SK-N-SH treated with all-trans-retinoic acid at 6 μM for 48 hours (cell line): ENCODE measurements around the gene TIAM1.

ENCODE experiments used
- ATAC-seq: fragments of 200-7000 bp; cut with Tn5 transposase; 3 replicates; pipeline ENCODE4 v1.9.1; 2020; ENCODE audit warnings: mild to moderate bottlenecking, moderate library complexity
- ARNTL ChIP-seq: fragments of 450-650 bp; formaldehyde crosslinking; IDR thresholded peaks from 2 replicates; pipeline ENCODE4 v1.5.0; 2020; ENCODE audit warnings: low read depth, mild to moderate bottlenecking, moderate library complexity, borderline replicate concordance
- BACH2 ChIP-seq: fragments of 250-450 bp; sonication (Bioruptor Pico); IDR thresholded peaks from 2 replicates; pipeline ENCODE4 v1.9.0; 2021; ENCODE audit warnings: mild to moderate bottlenecking, borderline replicate concordance
- CREB5 ChIP-seq: fragments of 250-450 bp; sonication (Bioruptor Pico); IDR thresholded peaks from 2 replicates; pipeline ENCODE4 v1.5.1; 2020; ENCODE audit warnings: low read depth, mild to moderate bottlenecking, moderate library complexity
- CSDC2 ChIP-seq: fragments of 250-450 bp; sonication (Bioruptor Pico); IDR thresholded peaks from 2 replicates; pipeline ENCODE4 v1.5.0; 2020; ENCODE audit warnings: mild to moderate bottlenecking, moderate library complexity
- ESRRG ChIP-seq: fragments of 250-450 bp; sonication (Bioruptor Pico); IDR thresholded peaks from 2 replicates; pipeline ENCODE4 v1.6.1; 2021; ENCODE audit warnings: mild to moderate bottlenecking
- GLIS3 ChIP-seq: fragments of 250-450 bp; sonication (Bioruptor Pico); IDR thresholded peaks from 2 replicates; pipeline ENCODE4 v1.5.0; 2020; ENCODE audit warnings: mild to moderate bottlenecking, moderate library complexity
- ISL1 ChIP-seq: fragments of 250-450 bp; sonication (Bioruptor Pico); IDR thresholded peaks from 2 replicates; pipeline ENCODE4 v2.1.2; 2022; ENCODE audit warnings: mild to moderate bottlenecking, moderate library complexity
- OSR1 ChIP-seq: fragments of 250-450 bp; sonication (Bioruptor Pico); IDR thresholded peaks from 2 replicates; pipeline ENCODE4 v1.8.0; 2022; ENCODE audit warnings: moderate library complexity, mild to moderate bottlenecking, inconsistent platforms
- PATZ1 ChIP-seq: fragments of 250-450 bp; sonication (Bioruptor Pico); IDR thresholded peaks from 2 replicates; pipeline ENCODE4 v1.8.0; 2020; ENCODE audit warnings: mild to moderate bottlenecking, moderate library complexity, borderline replicate concordance
- POU6F1 ChIP-seq: fragments of 250-450 bp; sonication (Bioruptor Pico); IDR thresholded peaks from 2 replicates; pipeline ENCODE4 v1.8.0; 2021; ENCODE audit warnings: low read depth, mild to moderate bottlenecking, moderate library complexity, borderline replicate concordance
- PPARA ChIP-seq: fragments of 250-450 bp; sonication (Bioruptor Pico); IDR thresholded peaks from 2 replicates; pipeline ENCODE4 v1.5.0; 2020; ENCODE audit warnings: mild to moderate bottlenecking, borderline replicate concordance
- RARB ChIP-seq: fragments of 250-450 bp; sonication (Bioruptor Pico); IDR thresholded peaks from 2 replicates; pipeline ENCODE4 v1.8.0; 2021; ENCODE audit warnings: mild to moderate bottlenecking, moderate library complexity
- SNAI2 ChIP-seq: fragments of 250-450 bp; sonication (Bioruptor Pico); IDR thresholded peaks from 2 replicates; pipeline ENCODE4 v1.5.0; 2020; ENCODE audit warnings: mild to moderate bottlenecking, moderate library complexity
- TCF4 ChIP-seq: fragments of 250-450 bp; sonication (Bioruptor Pico); IDR thresholded peaks from 2 replicates; pipeline ENCODE4 v1.8.0; 2021; ENCODE audit warnings: mild to moderate bottlenecking, moderate library complexity, borderline replicate concordance
- TOX ChIP-seq: fragments of 250-450 bp; sonication (Bioruptor Pico); IDR thresholded peaks from 2 replicates; pipeline ENCODE4 v1.8.0; 2021; ENCODE audit warnings: mild to moderate bottlenecking, moderate library complexity, borderline replicate concordance
- TSHZ2 ChIP-seq: fragments of 250-450 bp; sonication (Bioruptor Pico); IDR thresholded peaks from 2 replicates; pipeline ENCODE4 v1.5.0; 2020; ENCODE audit warnings: mild to moderate bottlenecking, moderate library complexity
- ZC3H10 ChIP-seq: fragments of 250-450 bp; sonication (Bioruptor Pico); IDR thresholded peaks from 2 replicates; pipeline ENCODE4 v1.5.1; 2021; ENCODE audit warnings: mild to moderate bottlenecking, moderate library complexity
- ZNF565 ChIP-seq: fragments of 450-650 bp; formaldehyde crosslinking; conservative IDR thresholded peaks from 2 replicates; pipeline ENCODE4 v1.5.0; 2020; ENCODE audit warnings: low read depth, mild to moderate bottlenecking, moderate library complexity
- ZNF70 ChIP-seq: fragments of 450-650 bp; formaldehyde crosslinking; IDR thresholded peaks from 2 replicates; pipeline ENCODE4 v1.5.0; 2020; ENCODE audit warnings: mild to moderate bottlenecking, moderate library complexity
- ZNF8 ChIP-seq: fragments of 450-650 bp; formaldehyde crosslinking; IDR thresholded peaks from 2 replicates; pipeline ENCODE4 v1.5.0; 2020; ENCODE audit warnings: mild to moderate bottlenecking, moderate library complexity

TIAM1 gene

GRCh38 chr21:31348188-31348587, 4.1 kb upstream of the TIAM1 start:
- ATAC-seq = no peak
- TF ChIP-seq ZNF8 (no peak), PPARA (CRISPR knock-in tag) (no peak), SNAI2 (CRISPR knock-in tag) (no peak), TSHZ2 (no peak), BACH2 (CRISPR knock-in tag) (no peak), RARB (no peak), ARNTL (CRISPR knock-in tag) (no peak), ZC3H10 (CRISPR knock-in tag) (no peak), GLIS3 (no peak), ZNF70 (CRISPR knock-in tag) (no peak), POU6F1 (CRISPR knock-in tag) (no peak), ZNF565 (CRISPR knock-in tag) (no peak), TOX (CRISPR knock-in tag) (no peak), ESRRG (CRISPR knock-in tag) (no peak), CREB5 (CRISPR knock-in tag) (no peak), PATZ1 (CRISPR knock-in tag) (no peak), CSDC2 (CRISPR knock-in tag) (no peak), ISL1 (CRISPR knock-in tag) (no peak), TCF4 (CRISPR knock-in tag) (no peak), OSR1 (no peak)
- TF ChIP-seq, all 23 proteins: peak for 0

- no peak for TF ChIP-seq ESRRG (CRISPR knock-in tag)
- TF ChIP-seq CSDC2 (CRISPR knock-in tag) = no peak
- TF ChIP-seq PATZ1 (CRISPR knock-in tag) = no peak
- TF ChIP-seq TOX (CRISPR knock-in tag) = no peak
- no peak for TF ChIP-seq CREB5 (CRISPR knock-in tag)
- TF ChIP-seq ZNF8 = no peak
- no peak for TF ChIP-seq TSHZ2
- ATAC-seq = peak; percentile 69; the same call in 2 of the 3 replicates
Observed at GRCh38 chr21:31347435-31348032, 3.5 kb upstream of the TIAM1 start.
